ENCODE results near the gene TMEM44.

TMEM44 gene

DNA sequence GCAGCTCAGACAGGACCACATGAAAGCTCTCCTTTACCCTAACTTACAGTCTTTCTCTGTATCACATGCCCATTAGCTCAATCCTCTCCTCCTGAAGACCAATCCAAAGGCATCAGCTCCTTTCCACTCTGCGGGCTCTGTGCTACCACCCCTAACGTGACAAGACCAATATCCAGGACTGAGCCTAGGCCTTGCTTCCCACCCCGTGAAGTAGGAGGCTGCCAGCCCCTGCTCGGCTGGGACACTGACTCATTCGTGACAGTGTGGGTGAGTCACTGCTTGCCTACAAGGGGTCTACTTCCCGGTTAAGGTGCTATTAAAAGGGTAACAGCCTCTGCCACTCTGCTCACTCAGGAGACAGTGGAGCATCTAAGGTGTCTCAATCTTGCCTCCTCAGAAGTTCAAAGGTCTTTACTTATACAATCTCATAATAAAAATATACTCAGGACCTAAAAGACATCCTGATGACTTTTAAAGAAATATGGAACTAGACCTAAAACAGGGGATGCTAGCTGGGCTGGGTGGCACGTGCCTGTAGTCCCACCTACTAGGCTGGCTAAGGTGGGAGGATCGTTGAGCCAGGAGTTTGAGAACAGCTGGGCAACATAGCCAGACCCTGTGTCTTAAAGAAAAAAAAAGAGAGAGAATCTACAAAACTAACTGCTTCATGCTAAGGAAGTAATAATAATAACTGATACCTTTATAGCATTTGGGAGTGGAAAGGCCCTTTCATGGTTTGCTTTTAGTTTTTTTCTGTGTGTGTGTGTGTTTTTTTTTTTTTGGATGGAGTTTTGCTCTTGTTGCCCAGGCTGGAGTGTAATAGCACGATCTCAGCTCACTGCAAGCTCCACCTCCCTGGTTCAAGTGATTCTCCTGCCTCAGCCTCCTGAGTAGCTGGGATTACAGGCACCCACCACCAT lies 55.0 kb downstream of the TMEM44 start:
- DNase-seq: peak; percentile 28 to 57

DNA sequence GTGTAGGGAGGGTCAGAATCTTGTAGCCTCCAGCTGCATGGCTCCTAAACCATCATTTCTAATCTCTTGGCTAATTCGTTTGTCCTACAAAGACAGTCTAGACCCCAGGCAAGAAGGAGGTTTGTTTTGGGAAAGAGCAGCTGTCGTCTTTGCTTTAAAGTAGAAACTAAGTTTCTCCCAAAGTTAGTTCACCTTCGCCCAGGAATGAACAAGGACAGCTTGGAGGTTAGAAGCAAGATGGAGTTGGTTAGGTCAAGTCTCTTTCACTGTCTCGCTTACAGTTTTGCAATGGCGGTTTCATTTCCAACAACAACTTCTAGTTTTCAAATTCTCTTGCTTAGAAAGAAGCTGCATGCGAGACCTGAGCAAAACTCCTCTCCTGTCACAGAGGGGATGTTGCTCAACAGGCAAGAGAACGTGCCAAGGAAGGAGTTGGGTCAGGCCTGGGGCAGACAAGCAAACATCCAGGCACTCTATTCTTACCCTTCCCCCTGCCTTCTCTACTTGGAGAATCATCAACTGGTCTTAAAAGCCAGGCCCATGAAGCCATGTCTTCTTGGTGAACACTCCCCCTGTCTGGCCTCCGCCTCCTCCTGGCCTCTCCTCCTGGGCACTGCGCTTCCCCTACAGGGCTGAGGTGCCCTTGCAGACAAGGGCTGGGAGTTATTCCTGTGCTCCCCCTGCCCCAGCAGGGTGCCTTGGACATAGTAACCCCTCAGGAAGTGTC lies 57.6 kb downstream of the TMEM44 start:
- DNase-seq: no peak

DNA sequence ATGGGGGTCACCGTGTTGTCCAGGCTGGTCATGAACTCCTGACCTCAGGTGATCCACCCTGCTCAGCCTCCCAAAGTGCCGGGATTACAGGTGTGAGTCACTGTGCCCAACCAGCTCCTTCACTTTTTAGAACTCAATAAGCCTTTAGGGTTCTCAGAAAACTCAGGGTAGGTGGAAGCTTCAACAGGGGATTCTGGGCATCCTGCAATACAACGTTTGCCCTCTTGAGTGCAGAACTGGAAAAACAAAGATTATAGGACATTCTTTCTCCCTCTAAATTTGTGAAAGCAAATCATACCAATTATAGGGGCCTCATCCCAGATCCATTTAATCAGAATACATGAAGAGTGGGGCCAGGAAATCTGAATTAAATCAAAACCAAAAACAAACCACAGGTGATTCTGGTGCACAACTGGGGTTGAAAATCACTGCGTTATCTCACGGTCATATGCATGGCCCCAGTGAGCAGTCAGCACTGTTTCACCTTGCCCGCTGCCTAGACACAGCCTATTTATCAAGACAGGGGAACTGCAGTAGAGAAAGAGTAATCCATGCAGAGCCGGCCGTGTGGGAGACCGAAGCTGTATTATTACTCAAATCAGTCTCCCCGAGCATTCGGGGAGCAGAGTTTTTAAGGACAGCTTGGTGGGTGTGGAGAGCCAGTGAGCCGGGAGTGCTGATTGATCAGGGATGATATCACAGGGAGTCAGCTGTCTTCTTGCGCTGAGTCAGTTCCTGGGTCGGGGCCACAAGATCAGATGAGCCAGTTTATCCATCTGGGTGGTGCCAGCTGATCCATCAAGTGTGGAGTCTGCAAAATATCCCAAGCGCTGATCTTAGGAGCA lies 58.4 kb downstream of the TMEM44 start:
- peak in 1 of 2 donors; percentile 17 for DNase-seq

DNA sequence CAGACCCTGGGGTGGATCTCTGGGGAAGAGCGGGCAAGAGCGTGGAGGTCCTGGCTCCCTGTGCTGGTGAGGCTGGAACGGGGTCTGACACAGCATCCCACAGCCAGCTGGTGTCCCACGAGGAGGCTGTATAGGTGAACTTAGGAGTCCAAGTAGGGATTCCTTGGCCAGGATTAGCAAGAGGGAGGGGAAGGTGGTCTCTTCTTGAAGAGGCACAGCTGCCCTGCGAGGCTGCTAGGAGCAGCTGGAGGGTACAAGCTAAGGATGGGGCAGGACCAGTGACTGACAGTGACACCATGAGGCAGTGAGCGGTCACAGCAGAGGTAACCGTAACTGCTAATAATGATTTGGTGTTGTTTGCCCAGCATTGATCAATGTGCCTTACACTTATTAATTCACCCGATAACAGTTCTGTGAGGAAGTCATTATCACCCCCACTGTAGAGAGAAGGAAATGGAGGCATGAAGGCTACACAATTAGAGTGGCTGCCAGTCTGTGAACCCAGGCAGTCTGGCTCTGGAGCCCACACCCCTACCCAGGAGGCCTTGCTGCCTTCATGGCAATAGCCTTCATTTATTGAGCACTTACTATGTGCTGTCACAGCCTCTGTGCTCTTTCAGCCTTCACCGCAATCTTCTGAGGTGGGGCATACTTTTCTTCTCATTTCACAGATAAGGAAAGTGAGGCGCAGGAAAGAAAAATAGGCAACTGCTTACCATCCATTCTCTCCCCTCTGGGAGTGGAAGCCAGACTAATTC lies 59.4 kb downstream of the TMEM44 start:
- peak in 1 of 2 donors; percentile 41 for DNase-seq

DNA sequence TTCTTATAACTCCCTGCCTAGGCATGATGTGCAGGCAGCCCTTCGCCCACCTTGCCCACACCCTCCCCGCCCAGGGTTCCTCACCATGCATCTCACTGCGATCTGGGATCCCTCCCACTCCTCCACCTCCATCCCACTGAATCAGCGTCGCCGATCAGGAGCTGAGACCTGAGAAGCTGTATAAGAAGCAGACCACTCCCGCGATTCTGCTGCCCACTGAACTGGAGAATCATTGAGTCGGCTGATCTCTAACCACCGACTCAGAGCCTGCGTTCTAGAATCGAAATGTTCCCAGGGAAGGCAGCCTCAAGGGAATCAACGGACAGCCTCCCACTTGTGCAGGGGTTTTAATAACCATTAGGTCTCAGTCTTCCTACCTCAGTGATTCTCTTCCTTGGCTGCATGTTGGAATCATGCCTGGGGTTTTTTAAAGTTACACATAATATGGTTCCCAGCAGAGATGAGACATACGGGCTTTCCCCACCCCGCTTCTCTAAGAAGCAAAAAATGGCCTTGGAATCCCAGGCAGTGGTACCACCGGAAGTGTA lies 60.2 kb downstream of the TMEM44 start:
- no peak for DNase-seq

DNA sequence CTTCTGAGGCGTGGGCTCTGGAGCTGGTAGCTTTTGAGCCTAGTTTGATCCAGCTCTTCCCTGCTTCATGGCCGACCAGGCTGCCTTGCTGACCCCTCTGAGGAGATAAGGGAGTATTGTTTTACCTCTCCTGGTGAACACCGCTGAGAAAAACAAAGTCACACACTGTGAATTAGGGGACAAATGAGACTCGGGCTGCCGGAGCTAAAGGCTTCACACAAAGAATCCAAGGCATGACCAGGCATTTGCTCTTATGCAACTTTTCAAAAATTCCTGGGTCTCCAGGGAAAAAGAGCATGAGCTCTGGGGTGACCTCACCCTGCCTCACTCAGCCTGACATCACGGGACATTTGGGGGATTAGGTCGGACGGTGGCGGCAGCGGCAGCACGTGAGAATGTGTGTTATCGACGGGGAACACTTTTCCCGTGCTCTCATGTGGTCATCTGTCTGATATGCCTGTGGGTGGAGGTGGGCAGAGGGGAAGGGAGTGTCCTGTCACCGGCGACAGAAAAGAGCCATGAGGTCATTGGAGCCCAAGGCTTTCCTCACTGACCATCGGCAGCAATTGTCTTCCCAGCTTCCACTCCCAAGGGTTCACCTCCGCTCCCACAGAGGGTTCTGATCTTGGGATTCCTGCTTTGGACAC lies 61.0 kb downstream of the TMEM44 start:
- peak in 1 of 2 donors; percentile 40 for DNase-seq

DNA sequence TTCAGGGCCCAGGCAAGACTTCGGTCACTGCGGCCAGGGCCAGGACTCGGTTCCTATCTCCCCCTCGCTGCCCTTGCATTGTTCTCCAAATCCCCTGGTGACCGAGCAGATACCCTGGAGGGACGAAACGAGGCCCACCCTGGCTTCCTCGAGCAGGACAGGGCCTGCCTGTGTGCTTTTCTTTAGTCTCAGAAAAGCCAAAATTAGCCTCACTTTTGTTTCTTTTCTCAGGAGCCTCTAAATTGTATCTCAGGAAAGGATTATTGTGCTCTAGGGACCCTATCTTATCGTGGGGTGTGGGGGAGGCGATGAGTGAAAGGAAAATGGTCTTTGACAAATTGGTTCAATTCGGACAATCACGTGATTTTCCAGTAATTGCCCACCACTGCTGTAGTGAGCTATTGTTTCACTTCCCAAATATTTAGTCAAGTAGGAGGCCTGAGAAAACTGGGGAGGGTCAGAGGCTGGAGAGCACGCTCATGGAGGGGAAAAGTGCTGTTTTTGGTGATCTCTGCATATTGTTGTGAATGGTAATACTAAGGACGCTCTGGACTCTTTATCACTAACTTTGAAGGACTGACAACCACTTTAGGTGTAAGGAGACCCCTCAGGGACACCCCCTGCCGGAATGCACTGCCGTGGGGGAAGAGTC lies 61.6 kb downstream of the TMEM44 start:
- no peak for DNase-seq

DNA sequence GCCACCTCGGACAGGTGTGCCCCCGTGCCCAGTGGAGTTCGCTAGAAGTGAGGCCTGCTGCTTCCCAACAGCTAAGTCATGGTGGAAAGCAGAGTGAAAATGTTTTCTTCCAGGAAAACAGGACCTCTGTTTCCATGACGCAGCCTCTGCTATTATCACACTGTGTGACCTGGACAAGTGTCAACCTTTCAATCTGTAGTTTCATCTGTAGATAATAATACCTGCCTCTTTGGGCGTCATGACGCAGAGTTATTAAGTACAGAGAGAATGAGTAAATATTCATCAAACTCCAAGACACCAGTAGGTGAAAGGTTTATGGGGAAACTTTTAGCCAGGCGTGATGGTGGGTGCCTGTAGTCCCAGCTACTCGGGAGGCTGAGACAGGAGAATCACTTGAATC lies 62.3 kb downstream of the TMEM44 start:
- no peak for DNase-seq

DNA sequence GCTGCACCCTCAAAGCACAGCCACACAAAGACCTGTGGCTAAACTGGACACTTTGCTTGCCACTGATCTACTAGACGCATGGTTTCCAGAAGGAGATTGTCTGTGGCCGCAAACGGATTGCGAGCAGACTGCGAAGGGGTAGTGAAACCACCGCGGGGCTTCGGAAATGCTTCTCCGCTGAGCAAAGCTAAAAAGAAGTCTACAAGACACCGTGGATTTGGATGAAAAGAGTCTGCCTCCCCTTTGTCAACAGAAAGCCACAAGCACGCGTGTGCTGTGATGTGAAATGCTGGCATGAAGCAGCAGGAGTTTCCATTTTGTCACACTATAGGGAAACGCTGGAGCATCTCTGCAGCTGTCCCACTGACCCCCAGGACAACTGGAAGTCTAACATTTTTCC lies 63.0 kb downstream of the TMEM44 start:
- no peak for DNase-seq

DNA sequence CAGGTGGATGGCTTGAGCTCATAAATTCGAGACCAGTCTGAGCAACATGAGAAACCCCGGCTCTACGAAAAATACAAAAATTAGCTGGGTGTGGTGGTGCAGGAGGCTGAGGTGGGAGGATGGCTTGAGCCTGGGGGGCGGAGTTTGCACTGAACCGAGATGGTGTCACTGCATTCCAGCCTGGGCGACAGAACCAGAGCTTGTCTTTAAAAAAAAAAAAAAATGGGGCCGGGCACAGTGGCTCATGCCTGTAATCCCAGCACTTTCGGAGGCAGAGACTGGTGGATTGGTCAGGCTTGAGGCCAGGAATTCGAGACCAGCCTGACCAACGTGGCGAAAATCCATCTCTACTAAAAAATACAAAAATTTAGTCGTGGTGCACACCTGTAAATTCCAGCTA lies 64.0 kb downstream of the TMEM44 start:
- DNase-seq: no peak

DNA sequence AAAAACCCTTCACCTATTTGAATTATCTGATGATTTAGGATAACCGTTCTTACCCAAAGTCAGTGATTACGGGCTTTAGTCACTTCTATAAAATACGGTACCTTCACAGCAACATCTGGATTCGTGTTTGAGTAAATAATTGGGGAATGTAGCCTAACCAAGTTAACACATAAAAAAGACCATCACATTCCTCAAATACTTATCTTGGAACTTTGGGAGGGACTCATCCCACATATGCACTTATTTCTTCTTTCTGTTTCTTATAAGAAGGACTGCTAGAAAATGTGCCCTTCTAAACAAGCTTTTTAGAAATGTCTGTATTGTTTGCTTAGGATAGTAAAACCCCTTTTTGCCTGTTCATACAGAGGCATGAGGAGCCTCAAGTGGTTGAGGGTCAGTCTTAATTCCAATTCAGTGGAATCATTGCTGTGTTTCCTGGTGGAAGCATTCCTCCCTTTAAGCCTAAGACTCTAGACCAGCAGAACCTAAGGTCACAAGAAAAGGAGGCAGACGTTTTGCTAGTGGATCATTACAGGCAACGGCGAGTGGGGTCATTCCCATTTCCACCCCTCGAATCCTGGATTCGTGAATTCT lies 67.5 kb downstream of the TMEM44 start:
- DNase-seq: no peak

DNA sequence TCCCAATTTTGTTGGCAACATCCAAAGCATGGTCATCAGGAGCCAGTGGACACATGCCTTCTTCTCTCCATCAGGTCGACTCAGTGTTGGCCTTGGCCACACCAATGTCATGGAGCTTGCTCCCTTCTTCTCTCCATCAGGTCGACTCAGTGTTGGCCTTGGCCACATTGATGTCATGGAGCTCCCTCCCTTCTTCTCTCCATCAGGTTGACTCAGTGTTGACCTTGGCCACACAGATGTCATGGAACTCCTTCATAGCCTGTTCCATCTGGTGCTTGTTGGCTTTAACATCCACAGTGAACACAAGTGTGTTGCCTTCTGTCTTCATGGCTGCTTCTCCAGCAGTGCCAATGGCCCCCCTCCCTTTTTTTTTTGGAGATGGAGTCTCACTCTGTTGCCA lies 70.2 kb downstream of the TMEM44 start:
- DNase-seq: no peak

DNA sequence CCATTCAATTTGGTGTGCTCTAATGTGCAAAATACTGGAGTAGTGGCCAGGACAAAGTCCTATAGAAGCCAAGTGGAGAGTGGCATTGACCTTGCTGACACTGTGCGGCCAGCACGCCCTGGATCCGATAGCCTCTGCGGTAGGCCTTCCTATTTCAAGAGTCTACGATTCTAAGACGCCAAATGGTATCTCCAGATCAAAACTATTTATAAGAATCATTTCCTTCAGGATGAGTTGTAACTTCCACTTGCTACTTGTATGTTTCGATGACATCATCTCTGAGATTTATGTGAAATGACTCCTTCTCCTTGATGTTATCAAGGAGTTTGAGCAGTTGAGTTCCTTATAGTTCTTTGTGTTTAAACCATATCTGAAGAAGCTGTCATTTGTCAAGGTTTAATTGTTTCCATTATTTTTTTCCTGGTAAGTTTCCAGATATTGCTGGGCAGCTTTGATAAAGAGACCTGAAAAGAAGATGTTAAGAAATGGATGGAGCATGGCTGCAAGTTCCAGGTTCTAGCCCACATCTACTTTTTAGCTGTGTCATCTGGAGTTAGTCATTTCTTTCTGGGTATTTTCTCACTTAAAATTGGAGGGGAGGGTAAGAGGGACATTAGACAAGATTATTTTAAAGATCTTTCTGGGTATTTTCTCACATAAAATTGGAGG lies 71.8 kb downstream of the TMEM44 start:
- peak in 1 of 2 donors; percentile 61 for DNase-seq

DNA sequence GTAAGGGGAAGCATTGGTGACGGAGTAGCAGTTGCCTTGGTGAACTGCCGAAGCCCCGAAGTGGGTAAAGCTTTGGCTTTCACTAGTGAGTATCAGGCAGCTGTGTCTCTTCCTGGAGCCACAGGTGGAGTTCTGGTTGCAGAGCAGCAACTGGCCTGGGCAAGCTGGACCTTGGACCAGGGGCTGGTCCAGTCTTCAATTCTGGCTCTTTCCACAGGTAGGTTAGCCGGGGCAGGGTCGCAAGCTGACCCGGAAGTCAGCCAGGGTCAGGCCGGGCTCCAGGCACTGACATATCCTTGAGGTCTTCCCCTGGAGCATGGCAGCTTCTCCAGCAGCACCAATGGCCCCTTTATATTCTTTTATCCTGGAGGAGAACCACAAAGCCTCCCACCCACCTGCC lies 73.2 kb downstream of the TMEM44 start:
- DNase-seq: no peak

DNA sequence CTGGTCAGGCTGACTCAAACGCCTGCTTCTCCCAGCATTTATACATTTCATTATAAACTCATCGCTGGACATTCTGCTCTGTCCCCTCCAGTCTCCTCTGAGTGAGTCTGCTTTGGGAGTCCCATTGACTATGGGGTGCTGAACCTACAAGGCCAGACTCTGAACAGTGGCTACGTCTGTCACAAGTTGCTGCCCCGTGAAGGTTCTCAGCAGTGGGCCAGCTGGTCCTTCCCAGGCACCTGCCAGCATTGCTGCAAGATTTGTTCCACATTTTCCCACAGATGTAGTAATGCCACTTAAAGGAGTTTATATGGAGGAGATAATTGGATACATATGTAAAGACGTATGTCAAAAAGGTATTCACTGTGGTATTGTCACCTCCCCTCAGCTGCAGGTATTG lies 73.7 kb downstream of the TMEM44 start:
- DNase-seq: no peak

DNA sequence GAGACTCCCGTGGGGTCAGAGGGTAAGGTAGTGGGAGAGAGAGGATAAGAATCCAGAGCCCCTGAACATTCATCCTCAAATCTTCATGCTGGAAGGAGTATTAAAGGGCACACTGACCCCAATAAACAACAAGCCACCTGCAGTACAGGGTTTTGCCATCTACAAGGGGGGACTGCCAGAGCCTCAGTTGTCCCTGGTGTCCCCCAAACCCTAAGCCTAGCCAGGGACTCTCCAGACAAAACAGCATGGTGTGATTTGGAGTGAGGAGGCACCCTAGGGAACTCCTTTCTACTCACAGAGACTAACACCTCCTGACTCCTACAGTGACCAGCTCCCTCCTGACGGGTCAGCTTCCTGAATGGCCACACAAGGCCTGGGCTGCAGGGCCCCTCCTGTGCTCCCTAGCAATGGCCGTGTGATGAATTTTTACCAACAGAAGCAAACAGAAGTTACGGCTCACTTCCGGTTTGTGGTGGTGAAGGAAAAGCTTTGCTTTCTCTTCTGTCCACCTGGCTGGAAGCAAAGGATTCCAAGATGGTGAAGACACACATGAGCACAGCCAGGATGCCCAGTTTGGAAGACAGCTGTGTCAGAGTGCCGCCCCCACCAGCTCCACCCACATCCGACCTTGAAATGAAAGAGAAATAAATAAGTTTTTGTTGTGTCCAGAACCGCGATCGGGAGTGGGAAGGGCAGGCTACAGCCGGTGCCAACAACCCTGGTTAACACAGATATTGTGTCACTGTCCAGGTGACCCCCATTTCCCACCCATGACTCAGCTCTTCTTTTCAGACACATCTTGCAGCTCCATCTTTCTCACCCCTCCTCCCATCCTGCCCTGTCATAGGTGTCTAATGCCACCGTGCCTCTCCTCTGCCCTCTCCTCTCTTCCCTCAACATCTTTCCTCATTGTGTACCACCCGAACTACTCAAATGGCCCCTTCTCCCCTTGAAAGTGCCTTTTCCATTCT lies 76.8 kb downstream of the TMEM44 start:
- no peak for DNase-seq

DNA sequence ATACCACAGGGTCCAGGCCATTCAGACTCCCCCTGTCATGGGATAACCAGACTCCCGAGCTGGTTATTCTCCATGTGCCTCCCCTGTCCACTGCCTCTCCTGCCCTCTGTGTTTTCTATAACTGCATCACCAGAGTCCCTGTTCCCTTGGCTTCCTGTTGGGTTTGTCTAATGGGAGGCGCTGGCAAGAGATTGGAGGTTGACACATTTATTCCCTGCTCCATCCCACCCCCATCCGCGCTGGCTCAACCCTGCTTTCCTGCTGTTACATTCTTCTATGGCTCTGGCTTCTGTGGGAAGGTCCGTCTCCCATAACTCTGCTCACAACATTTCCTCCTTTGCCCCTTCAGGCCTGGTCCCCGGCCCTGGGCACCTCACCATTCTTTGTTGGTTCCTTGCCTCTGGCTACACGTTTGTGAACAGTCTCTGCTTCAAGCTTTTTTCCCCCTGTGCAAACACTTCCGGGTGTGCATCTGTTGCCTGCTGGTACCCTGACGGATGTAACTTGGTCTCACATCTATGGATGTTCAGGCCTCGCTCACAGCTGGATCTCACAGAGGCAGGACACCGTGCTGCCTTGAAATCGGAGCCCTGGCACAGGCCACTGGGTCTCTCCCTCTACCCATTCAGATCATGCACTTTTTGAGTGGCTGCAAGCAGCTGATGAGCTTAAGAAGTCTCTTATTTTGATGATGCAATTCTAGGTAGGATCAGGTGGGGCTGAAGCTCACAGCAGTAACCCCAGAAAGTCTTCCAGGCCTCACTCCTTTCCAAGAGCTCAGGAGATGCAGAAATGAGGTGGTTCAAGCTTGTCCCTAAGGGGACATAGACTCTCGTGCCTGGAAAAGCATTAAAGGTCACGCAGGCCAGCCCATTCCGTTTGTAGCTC lies 77.8 kb downstream of the TMEM44 start:
- DNase-seq: no peak
